Measurements from ENCODE around the gene SLC25A18.
"Not testable (repeated sequence)": the region's sequence is repeated elsewhere in the genome, so short reads cannot be mapped to it uniquely, and the experiment has no call there.

SLC25A18 gene

DNA sequence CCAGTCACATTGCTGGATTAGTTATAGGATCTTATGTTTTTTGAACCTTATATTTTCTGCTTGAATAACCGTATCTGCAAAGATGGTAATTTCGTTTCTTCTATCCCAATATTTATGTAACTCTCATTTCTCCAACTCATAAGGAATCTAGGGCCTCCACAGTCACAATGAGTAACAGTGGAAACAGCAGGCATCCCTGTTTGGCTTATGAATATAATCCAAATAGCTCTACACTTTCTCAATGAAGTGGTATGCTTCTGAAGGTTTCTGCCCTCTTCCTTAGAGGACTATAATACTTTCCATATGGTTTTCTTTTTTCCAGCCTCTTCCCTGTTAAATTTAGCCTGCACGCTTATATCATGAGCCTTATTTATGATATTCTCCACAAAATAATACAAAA is 48.8 kb downstream of the SLC25A18 start:
- DNase-seq = no peak

DNA sequence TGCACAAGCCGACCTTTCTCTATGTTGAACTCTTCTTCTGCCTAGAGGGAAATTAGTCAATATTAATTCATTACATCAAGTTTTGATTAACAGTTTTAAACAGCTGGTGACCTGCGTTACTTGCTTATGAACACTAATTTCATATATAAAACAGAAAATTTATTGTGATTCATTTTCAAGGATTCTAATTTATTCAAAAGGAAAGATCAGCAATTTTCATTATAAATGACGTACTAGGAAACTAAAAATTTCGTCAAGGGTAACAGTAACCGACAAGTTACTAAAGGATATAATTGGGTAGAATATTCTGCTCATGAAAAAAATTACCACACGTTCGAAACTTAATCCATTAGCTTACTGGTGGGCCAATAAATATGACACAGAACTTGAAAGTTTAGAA is 50.0 kb downstream of the SLC25A18 start:
- no peak for DNase-seq

DNA sequence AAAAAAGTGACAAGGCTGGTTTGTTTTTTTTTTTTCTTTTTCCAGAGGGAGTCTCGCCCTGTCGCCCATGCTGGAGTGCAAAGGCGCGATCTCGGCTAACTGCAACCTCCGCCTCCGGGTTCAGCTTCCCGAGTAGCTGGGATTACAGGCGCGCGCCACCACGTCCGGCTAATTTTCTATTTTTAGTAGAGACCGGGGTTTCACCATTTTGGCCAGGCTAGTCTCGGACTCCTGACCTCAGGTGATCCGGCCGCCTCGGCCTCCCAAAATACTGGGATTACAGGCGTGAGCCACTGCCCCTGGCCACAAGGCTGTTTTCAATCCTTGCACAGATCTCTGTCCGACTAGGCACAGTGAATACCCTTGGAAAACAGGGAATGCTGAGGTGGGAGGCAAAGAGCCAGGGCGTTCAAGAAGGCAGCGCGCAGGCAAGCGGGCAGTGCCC is 64.7 kb downstream of the SLC25A18 start:
- no peak for DNase-seq

DNA sequence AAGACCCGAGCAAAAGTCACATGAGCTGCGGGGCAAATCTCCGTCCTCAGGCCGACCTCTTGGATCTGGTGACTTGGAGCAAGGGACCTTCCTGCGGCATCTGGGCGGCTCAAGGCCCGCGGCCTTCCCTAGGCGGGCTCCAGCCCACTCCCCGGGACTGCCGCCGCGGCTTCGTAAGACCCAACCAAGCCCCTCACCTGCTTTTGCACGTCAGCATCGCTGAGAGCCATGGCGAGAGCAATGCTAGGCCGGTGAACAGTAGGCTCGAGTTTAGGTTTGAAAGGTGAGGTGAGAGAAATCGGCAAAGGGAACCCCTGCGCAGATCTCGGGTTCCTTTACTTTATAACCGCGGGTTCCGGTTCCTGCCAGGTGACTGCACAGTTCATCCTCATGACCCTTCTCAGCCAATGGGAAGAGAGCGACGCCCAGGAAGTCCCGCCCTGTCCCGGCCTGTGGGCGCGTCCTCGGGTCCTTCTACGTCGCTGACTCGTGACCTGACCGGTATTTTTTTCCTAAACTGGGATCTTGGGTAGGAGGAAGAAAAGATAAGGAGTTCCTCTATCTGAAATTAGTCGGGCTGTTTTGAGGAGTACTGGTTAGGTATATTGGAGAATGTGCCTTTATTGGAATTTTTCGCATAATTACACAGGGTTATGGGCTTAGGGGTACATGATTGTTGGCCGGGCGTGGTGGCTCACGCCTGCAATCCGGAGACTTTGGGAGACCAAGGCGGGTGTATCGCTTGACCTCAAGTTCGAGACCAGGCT is 65.3 kb downstream of the SLC25A18 start, which contains the start of gene ATP6V1E1:
Gene ATP6V1E1, minus strand, starts transcription at position 344 of the 767 bp plus-strand sequence. Its CDS starts 114 bp downstream, at position 230.
- peak; percentile 83 for DNase-seq

DNA sequence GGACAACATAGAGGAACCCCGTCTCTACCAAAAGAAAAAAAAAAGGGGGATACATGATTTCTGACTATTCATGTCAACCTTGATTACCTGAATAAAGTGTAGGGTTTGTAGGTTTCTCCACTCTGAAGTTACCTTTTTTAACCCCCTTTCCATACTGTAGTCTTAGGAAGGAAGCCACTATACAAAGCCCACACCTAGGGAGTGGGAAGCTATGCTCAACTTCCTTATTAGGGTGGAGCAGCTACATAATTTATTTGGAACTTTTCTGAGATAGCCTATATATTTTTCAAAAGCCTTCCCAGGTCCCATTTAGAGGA is 65.8 kb downstream of the SLC25A18 start:
- no peak for DNase-seq

DNA sequence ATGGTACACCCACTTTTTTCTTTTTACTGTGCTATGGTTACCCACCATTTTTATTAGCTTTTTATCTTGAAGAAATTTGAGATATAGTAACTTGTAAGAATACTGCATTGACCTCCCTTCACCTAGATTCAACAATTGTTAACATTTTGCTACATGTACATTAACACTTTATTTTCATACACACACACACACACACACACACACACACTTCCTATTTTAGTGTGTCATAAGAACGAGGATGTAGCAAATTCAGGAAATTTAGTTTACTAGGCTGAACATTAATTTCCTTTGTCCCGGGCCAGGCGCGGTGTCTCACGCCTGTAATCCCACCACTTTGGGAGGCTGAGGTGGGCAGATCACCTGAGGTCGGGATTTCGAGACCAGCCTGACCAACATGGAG is 66.3 kb downstream of the SLC25A18 start:
- no peak for DNase-seq

DNA sequence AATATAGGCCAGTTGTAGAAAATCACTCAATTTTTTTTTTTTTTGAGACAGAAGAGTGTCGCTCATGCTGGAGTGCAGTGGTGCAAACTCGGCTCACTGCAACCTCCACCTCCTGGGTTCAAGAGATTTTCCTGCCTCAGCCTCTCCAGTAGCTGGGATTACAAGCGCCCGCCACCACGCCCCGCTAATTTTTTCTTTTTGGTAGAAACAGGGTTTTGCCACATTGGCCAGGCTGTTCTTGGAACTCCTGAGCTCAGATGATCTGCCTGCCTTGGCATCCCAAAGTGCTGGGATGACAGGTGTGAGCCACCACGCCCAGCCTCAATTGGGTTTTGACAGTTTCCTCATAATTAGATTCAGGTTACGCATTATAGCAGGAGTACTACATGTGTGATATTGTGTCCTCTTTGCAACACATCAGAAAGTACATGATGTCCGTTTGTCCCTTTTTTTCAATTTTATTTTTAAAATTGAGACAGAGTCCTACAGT is 67.8 kb downstream of the SLC25A18 start:
- DNase-seq = no peak

DNA sequence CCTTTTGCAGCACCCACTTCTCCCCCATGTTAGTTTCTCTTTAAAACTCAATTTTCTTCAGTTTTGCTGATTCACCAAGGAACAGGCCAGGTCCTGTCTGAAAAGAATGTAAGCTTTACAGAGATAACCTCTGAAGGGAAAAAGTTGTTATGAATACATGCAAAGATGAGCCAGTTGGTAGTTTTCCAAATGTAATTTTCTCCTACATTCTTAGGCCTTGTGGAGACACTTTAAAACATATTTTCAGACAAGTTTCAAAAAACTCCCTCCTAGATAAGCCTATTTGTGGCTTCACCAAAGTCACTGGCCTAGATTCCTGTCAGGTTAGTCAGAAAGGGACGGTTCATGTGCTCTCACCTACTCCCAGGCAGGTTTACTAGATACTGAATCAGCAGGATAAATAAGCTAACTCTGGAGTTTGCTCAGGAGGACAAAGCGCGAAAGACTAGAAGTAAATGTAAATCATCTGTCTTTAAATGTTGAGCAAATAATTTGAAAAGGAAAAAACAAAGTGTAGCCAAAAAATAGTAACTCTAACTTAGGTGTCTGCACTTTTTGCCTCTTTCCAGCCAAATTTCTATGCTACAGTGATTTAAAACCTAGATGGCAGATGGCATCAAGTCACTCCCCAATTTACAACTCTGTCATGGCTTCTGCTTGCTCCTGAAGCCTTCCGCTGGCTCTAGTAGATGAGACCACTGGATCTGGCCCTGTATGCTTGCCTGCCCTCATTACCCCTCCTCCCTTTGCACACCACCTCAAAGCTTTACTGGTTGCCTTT is 70.1 kb downstream of the SLC25A18 start:
- no peak for DNase-seq

DNA sequence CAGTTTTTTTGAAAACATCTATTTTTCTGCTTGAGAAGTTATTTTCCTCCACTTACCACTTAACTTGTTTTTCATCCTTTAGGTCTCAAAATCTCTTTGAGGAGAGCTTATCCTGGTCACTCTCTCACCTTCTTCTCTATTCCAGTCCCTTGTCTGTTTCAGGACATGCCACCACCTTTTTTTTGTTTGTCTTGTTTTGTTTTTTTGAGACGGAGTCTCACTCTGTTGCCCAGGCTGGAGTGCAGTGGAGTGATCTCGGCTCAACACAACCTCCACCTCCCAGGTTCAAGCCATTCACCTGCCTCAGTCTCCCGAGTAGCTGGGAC is 70.7 kb downstream of the SLC25A18 start:
- DNase-seq = no peak

DNA sequence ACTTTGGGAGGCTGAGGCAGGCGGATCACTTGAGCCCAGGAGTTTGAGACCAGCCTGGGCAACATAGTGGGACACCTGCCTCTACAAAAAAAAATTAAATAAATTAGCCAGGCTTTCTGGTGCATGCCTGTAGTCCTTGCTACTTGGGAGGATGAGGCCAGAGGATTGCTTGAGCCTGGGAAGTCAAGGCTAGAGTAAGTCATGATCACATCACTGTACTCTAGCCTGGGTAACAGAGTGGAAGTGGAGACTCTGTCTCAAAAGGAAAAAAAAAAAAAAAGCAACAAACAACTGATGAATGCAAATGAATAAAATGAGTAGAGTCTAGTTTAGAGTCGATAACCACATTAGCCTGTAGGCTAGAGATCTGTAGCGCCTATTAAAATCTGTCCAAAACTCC is 71.4 kb downstream of the SLC25A18 start:
- no peak for DNase-seq

DNA sequence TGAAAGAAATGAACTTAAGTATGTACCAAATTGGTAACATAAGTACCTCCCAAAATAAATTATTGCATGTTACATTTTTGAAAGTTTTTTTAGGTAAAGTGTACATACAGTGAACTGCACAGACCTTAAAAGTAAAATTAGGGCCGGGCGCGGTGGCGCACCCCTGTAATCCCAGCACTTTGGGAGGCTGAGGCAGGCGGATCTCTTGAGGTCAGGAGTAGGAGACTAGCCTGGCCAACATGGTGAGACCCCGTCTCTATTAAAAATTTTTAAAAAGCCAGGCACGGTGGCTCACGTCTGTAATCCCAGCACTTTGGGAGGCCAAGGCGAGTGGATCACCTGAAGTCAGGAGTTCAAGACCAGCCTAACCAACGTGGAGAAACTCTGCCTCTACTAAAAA is 73.6 kb downstream of the SLC25A18 start:
- DNase-seq = not testable (repeated sequence)

DNA sequence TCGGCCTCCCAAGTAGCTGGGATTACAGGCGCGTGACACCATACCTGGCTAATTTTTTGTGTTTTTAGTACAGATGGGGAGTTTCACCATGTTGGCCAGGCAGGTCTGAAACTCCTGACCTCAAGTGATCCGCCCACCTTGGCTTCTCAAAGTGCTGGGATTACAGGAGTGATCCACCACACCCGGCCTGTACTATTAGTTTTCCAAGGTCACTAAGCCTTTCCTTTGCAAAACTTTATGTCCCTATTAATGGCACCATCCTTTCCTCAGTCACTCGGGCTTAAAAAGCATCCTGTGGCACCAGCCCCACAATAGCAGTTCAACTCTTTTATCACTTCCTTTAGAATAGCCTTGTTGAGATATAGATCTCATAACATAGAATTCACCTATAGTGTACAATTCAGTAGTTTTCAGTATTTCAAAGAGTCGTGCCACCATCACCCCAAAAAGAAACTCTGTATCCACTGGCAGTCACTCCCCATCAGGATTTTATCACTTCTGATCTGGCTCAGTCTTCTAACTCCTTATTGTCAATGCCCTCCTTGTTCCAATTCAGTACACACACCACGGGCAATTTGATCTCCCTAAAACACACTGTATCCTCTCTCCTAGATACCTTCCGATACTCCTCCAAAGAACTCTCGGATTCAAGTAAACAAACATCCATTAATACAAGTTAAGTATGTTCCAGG is 74.3 kb downstream of the SLC25A18 start:
- DNase-seq = no peak

DNA sequence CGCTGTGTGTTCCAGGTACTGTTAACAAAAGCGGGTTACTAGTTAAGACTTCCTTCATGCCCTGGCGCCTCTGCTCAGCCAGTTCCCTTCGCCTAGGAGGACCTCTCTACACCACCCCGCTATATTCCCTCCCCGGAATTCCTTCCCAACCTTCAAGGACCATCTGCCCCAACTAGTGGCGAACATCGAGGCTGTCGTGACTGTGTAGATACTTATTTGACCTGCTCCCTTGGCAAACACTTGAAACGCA is 74.8 kb downstream of the SLC25A18 start:
- peak; percentile 2 for DNase-seq

DNA sequence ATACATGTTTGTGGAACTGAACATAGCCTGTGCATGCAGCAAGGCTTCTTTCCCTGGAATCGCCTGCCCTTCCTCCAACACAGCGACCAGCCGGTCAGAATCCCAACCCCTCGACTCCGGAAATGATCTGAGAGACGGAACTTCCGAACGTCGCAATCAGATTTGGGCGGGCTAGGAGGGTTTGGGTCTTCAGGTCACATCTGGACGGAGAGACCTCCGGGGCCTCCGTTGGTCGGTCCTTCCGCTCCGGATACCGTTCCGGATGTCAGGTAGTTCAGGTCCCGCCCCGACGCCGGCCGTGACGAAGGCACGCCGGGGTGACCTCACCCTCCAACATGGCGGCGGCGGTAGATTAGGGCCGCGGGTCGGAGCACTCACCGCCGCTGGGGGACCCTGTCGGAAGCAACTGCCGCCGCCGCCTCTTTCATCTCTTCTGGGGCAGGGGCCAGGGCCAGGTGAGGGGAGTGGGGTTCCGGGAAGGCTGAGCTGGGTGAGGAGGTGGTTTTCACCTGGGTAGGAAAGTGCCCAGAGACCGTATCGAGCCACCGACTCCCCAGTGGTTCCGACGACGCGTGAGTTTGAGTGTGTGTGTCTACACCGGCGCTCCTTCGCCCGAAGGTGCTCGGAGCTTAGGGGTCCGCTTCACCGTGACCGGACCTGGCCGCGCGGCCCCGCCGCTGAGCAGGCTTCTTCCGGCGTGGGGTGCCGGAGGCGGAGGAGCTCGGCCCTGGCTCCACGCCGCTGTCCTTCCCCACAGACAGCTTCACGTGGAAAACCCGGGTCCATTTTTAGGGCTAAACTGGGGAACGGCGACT is 75.3 kb downstream of the SLC25A18 start, which contains the start of gene BCL2L13:
Gene BCL2L13, plus strand, starts transcription at position 326 of the 815 bp plus-strand sequence. CDS start 16,955 bp downstream, outside the sequence.
- DNase-seq = peak; percentile 78

DNA sequence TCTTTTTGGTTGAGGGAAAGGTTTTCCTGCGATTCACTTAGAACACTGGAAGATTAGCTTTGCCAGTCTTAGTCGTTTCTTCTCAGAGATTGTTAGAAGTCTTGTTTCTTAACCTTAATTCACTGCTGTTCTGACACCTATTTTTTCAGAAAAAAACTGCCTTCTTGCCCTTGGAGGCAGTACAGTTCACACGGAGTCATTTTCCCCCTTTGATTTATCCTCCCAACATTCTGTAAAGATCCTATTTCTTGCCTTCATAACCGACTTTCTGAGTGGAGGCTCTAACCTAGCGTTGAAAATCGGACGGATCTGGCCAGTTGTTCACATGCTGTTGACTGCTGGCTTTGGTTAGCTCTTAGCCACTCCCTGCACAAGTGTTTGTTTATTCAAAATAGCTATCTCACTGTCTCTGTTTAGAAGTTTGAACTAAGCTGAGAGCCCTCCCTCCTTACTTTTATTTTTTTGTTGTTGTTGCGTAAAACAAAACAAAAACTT is 76.0 kb downstream of the SLC25A18 start:
- DNase-seq = peak; percentile 4
